Eye (tissue), 1 donor: ENCODE data around the gene CBFB.
A peak's percentile ranks its signal among the peaks of the same experiment; 100 is the strongest.
"Not testable (repeated sequence)": the region's sequence is repeated elsewhere in the genome, so short reads cannot be mapped to it uniquely, and the experiment has no call there.

Experiments used
- DNase-seq: peaks from one replicate; pipeline ENCODE4 v3.0.0-alpha.2; 2015

The CBFB gene

GRCh38 chr16:67028696-67029253 lies at the start of gene CBFB:
CBFB (plus strand) TSS chr16:67029149; CDS start chr16:67029408, 259 bp downstream.
- peak; percentile 95 for DNase-seq

- DNase-seq = no peak
These were observed 45.9 kb upstream of the CBFB start for GRCh38 chr16:66983033-66983432.

GRCh38 chr16:66984892-66985311 lies 44.0 kb upstream of the CBFB start:
- no peak for DNase-seq

GRCh38 chr16:66986559-66986958 lies 42.4 kb upstream of the CBFB start:
- DNase-seq = no peak

GRCh38 chr16:66988197-66988788 lies 40.7 kb upstream of the CBFB start, which contains the start of gene CES4A:
CES4A (plus strand) TSS chr16:66988589; CDS start chr16:66988773, 184 bp downstream.
- DNase-seq = no peak

- no peak for DNase-seq
These were observed 37.3 kb upstream of the CBFB start for GRCh38 chr16:66991545-66992077.

GRCh38 chr16:66993558-66993957 lies 35.4 kb upstream of the CBFB start:
- DNase-seq = not testable (repeated sequence)

- DNase-seq = no peak
These were observed 32.5 kb upstream of the CBFB start for GRCh38 chr16:66996324-66996982.

GRCh38 chr16:66996983-66997358 lies 32.0 kb upstream of the CBFB start:
- no peak for DNase-seq

- DNase-seq = peak; percentile 76
These were observed 28.3 kb upstream of the CBFB start for GRCh38 chr16:67000384-67001351.

- DNase-seq = no peak
These were observed 27.2 kb upstream of the CBFB start for GRCh38 chr16:67001726-67002125.

- DNase-seq = no peak
These were observed 21.9 kb upstream of the CBFB start for GRCh38 chr16:67006930-67007658.

- no peak for DNase-seq
These were observed 19.8 kb upstream of the CBFB start for GRCh38 chr16:67009158-67009557.

- no peak for DNase-seq
These were observed 17.7 kb upstream of the CBFB start for GRCh38 chr16:67011274-67011673.

- DNase-seq = peak; percentile 77
These were observed 15.6 kb upstream of the CBFB start for GRCh38 chr16:67013233-67013822.

GRCh38 chr16:67013823-67014633 lies 14.9 kb upstream of the CBFB start:
- DNase-seq = peak; percentile 92

GRCh38 chr16:67014634-67015312 lies 14.2 kb upstream of the CBFB start:
- peak; percentile 64 for DNase-seq

GRCh38 chr16:67015313-67015731 lies 13.6 kb upstream of the CBFB start:
- DNase-seq = no peak

GRCh38 chr16:67016143-67016542 lies 12.8 kb upstream of the CBFB start:
- DNase-seq = no peak
